RWPE2 (cell line): ENCODE data around the gene KCNAB1.

Experiments
- ATAC-seq: fragments of 200-7000 bp; cut with Tn5 transposase; 3 replicates; pipeline ENCODE4 v1.9.1; 2021; ENCODE audit warnings: low read depth
- DNase-seq: peaks from one replicate; pipeline ENCODE4 v3.0.0-alpha.2; 2020; ENCODE audit warnings: low spot score
- H3K27ac ChIP-seq: fragments of 450-650 bp; 2 replicates; pipeline ENCODE4 v1.5.1; 2017; ENCODE audit warnings: mild to moderate bottlenecking; ENCODE audit not compliant: poor library complexity, severe bottlenecking
- H3K27me3 ChIP-seq: fragments of 250-450 bp; sonication (Bioruptor Pico); 2 replicates; pipeline ENCODE4 v1.5.1; 2021; ENCODE audit warnings: mild to moderate bottlenecking, moderate library complexity; ENCODE audit not compliant: insufficient read depth, poor library complexity, severe bottlenecking
- H3K36me3 ChIP-seq: fragments of 250-450 bp; sonication (Bioruptor Pico); 2 replicates; pipeline ENCODE4 v1.5.1; 2020; ENCODE audit warnings: low read depth, mild to moderate bottlenecking, moderate library complexity
- H3K4me1 ChIP-seq: fragments of 250-450 bp; sonication (Bioruptor Pico); 2 replicates; pipeline ENCODE4 v1.5.1; 2021; ENCODE audit warnings: mild to moderate bottlenecking, moderate library complexity; ENCODE audit not compliant: insufficient read depth, poor library complexity, severe bottlenecking
- H3K4me3 ChIP-seq: fragments of 250-450 bp; sonication (Bioruptor Pico); 2 replicates; pipeline ENCODE4 v1.5.1; 2021; ENCODE audit warnings: mild to moderate bottlenecking, moderate library complexity; ENCODE audit not compliant: severe bottlenecking
- H3K9me3 ChIP-seq: fragments of 250-450 bp; sonication (Bioruptor Pico); 2 replicates; pipeline ENCODE4 v1.5.1; 2021; ENCODE audit warnings: mild to moderate bottlenecking, moderate library complexity; ENCODE audit not compliant: severe bottlenecking
- CTCF ChIP-seq: fragments of 450-650 bp; IDR thresholded peaks from one replicate; pipeline ENCODE4 v1.5.1; 2017; ENCODE audit warnings: mild to moderate bottlenecking, moderate library complexity; ENCODE audit not compliant: poor library complexity, severe bottlenecking

Gene KCNAB1

GRCh38 chr3:156211583-156211982, 91.2 kb downstream of the KCNAB1 start:
- Histone ChIP-seq H3K4me3 (no peak overlapping the region), H3K27me3 (no peaks in the 10 kb centered on the region), H3K27ac (peak overlapping the region; percentile 21), H3K9me3 (no peaks in the 10 kb centered on the region), H3K4me1 (peaks cover 4% of the 10 kb centered on the region), H3K36me3 (no peaks in the 10 kb centered on the region)
- no peak for TF ChIP-seq CTCF
- ATAC-seq (peak; percentile 91), DNase-seq (no peak)

GRCh38 chr3:156214676-156215075, 94.3 kb downstream of the KCNAB1 start:
- no peak overlapping the region for H3K4me3 ChIP-seq
- no peaks in the 10 kb centered on the region for H3K36me3 ChIP-seq
- TF ChIP-seq CTCF: no peak
- H3K9me3 ChIP-seq: no peaks in the 10 kb centered on the region
- H3K4me1 ChIP-seq: peaks cover 8% of the 10 kb centered on the region
- ATAC-seq (no peak), DNase-seq (no peak)
- H3K27me3 ChIP-seq: no peaks in the 10 kb centered on the region
- no peak overlapping the region for H3K27ac ChIP-seq

- H3K4me1 ChIP-seq: peaks cover 8% of the 10 kb centered on the region
- no peaks in the 10 kb centered on the region for H3K36me3 ChIP-seq
- no peaks in the 10 kb centered on the region for H3K9me3 ChIP-seq
- H3K27me3 ChIP-seq: no peaks in the 10 kb centered on the region
- H3K27ac ChIP-seq: no peak overlapping the region
- TF ChIP-seq CTCF: no peak
- DNase-seq (no peak), ATAC-seq (no peak)
- no peak overlapping the region for H3K4me3 ChIP-seq
Measured at GRCh38 chr3:156215751-156216150, 95.4 kb downstream of the KCNAB1 start.

- no peak for TF ChIP-seq CTCF
- H3K4me1 ChIP-seq: peaks cover 6% of the 10 kb centered on the region
- H3K27me3 ChIP-seq: no peaks in the 10 kb centered on the region
- DNase-seq: no peak
- H3K27ac ChIP-seq: no peak overlapping the region
- ATAC-seq: no peak
- no peaks in the 10 kb centered on the region for H3K9me3 ChIP-seq
- H3K4me3 ChIP-seq: no peak overlapping the region
- H3K36me3 ChIP-seq: no peaks in the 10 kb centered on the region
Measured at GRCh38 chr3:156216216-156216615, 95.8 kb downstream of the KCNAB1 start.

- Histone ChIP-seq H3K36me3 (no peaks in the 10 kb centered on the region), H3K27ac (no peak overlapping the region), H3K9me3 (no peaks in the 10 kb centered on the region), H3K4me1 (peaks cover 4% of the 10 kb centered on the region), H3K27me3 (no peaks in the 10 kb centered on the region), H3K4me3 (no peak overlapping the region)
- TF ChIP-seq CTCF: no peak
- DNase-seq: no peak
- no peak for ATAC-seq
Measured at GRCh38 chr3:156216852-156217251, 96.5 kb downstream of the KCNAB1 start.
